GM18517 (cell line): ENCODE data around the gene OTOP1.
"Not testable (repeated sequence)": the region's sequence is repeated elsewhere in the genome, so short reads cannot be mapped to it uniquely, and the experiment has no call there.

ENCODE experiments used
- ATAC-seq: cut with Tn5 transposase; IDR thresholded peaks from one replicate; pipeline ENCODE4 v1.9.1; 2021; ENCODE audit warnings: mild to moderate bottlenecking, moderate library complexity; ENCODE audit not compliant: unreplicated experiment

OTOP1 gene

GRCh38 chr4:4164532-4165173, 62.1 kb downstream of the OTOP1 start:
- not testable (repeated sequence) for ATAC-seq

- not testable (repeated sequence) for ATAC-seq
Observed at GRCh38 chr4:4162186-4162585, 64.5 kb downstream of the OTOP1 start.

GRCh38 chr4:4160956-4161665, 65.6 kb downstream of the OTOP1 start:
- ATAC-seq = not testable (repeated sequence)

- not testable (repeated sequence) for ATAC-seq
Observed at GRCh38 chr4:4145622-4146021, 81.1 kb downstream of the OTOP1 start.

GRCh38 chr4:4143376-4143775, 83.4 kb downstream of the OTOP1 start:
- not testable (repeated sequence) for ATAC-seq

- not testable (repeated sequence) for ATAC-seq
Observed at GRCh38 chr4:4142679-4143078, 84.0 kb downstream of the OTOP1 start.

- ATAC-seq = not testable (repeated sequence)
Observed at GRCh38 chr4:4141186-4141585, 85.5 kb downstream of the OTOP1 start.
